NCI-H1417 (cell line): Measurements from ENCODE around the gene NKAIN2.
A peak's percentile ranks its signal among the peaks of the same experiment; 100 is the strongest.

Experiments used
- DNase-seq, 3 experiments: peaks; one replicate each; lab custom pipeline; 2025; lab: John Stamatoyannopoulos, UW

Gene NKAIN2

DNA sequence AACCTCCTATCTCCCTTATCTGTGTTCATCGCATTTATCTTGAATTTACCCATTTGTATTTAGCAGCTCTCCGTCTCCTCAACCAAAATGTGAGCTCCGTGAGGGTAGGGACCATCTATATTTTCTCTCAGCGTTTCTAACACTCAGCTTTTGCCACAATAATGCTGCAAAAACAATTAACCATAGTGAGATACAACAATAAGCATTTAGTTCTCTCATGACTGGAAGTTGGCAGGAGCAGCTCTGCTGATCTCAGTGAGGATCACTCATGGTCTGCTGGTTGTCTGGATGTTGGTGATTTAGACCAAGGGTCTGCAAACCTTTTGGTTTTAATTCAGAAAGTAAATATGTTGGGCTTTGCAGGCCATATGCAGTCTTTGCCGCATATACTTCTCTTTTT lies 763.7 kb downstream of the NKAIN2 start:
- no peak for DNase-seq

DNA sequence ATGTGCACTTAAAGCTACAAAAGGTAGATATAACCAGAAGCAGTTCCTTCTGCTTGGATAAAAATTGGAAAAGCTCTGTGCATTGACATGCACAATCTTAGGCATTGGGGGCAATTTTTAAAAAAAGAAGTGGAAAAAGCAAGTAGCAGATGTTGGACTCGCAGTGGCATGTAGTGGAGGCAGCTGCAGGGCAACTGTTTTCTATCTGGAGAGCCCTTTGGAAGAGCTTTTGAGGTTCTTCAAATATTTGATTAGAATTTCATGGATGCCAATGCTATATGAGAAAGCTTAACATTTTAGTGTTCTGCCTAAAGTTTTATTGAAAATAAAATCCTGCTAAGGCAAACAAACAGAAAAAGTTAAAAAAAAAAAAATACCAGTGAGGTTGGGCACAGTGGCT lies 770.3 kb downstream of the NKAIN2 start:
- DNase-seq: peak in 2 of 3 experiments; percentile 22 to 90

DNA sequence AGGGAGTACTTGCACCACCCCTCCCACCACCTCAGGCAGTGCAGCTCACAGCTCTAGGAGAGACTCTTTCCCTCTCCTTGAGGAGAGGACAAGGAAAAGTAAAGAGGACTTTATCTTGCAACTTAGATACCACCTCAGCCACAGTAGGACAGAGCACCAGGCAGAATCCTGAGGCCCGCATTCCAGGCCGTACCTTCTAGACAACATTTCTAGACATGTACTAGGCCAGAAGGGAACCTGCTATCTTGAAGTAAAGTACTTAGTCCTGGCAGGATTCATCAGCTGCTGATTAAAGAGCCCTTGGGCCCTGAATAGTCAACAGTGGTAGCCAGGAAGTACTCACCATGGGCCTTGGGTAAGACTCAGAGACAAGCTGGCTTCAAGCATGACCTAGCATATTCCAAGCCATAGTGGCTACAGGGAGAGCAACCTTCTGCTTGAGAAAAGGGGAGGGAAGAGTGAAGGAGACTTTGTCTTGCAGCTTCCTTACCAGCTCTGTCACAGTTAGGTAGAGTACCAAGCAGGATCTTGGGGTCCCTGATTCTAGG lies 774.1 kb downstream of the NKAIN2 start:
- DNase-seq: no peak

- peak in 1 of 3 experiments; percentile 21 for DNase-seq
These were observed 786.3 kb downstream of the NKAIN2 start for GRCh38 chr6:124590001-124590400.

GRCh38 chr6:124599656-124600055 lies 796.0 kb downstream of the NKAIN2 start:
- DNase-seq: peak in 1 of 3 experiments; percentile 95

- DNase-seq: peak in 2 of 3 experiments; percentile 1 to 53
These were observed 801.1 kb downstream of the NKAIN2 start for GRCh38 chr6:124604719-124605118.

DNA sequence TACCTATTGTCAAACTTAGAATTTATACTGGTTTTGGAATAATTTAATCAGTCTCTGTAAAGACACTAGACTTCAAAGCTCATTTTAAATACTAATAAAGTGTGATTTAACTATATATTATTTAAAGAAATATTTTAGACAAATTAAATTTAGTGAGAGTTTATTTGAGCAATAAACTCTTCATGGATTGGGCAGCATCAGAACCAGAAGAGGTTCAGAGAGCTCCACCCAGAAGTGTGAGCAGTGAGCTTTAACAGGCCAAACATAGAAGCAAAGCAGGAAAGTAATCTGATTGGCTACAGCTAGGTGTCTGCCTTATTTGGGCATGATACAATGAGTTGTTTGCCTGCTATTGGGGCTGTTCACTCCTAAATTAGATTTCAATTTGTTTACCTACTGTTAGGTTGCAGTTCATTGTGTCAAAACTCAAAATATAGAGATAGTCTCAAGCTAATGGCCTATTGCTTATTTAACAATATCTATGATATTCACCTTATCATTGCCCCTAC lies 803.5 kb downstream of the NKAIN2 start:
- DNase-seq: no peak

- no peak for DNase-seq
These were observed 809.4 kb downstream of the NKAIN2 start for GRCh38 chr6:124613031-124613430.

- DNase-seq: no peak
These were observed 818.7 kb downstream of the NKAIN2 start for GRCh38 chr6:124622351-124622750.

DNA sequence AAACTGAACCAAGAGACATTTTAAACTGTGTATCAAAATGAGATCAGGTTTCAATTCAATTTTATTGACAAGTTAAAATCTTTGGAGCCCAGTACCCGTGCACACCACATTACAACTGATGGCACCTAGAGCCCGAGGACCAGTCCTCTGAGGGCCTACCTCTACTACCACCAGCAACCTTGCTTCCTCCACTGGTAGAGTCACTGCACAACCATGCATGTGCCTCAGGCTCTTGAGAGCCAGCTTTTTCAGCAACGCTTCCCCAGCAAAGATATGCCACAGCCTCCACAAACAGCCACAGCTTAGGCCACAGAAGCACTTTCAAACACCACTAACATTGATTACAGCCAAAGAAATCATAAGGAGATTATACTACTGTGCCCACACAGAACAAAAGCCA lies 830.0 kb downstream of the NKAIN2 start:
- no peak for DNase-seq

DNA sequence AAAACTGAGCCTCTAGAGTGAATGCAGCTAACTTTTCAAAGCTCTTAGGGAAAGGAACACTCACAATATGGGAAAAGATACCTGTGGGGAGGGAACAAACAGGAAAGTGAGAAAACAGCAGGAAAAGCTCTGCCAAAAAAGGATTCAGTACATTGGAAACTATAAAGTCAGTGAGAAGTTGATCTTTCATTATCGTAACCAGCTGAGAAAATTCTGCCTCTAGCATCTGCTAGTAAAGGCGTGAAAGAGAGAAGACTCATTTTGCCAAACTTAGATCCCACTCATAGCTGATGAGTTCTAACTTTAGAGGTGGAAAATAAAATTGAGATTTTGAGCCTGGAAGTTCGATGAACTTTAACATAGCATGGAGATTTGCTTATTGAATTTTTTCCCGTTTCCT lies 836.8 kb downstream of the NKAIN2 start:
- DNase-seq: no peak

DNA sequence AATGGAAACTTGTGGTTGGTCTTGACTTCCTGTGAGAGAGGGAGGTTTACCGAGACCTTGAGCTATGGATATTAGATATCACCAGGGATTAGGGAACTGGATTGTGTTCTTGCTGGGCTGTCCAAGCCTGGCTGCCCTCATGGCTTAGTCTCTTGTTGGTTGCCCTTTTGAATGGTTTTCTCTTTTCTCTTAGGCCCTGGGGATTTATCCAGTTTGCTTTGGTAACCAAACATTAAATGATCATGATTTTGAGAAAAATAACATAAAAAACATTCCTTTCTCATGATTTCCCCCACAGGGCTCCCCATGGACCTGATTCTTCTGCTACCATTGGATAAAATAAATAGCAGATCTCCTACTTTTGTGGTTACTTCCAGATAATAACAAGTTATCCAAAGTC lies 852.2 kb downstream of the NKAIN2 start:
- no peak for DNase-seq

GRCh38 chr6:124658053-124658452 lies 854.4 kb downstream of the NKAIN2 start:
- DNase-seq: no peak

DNA sequence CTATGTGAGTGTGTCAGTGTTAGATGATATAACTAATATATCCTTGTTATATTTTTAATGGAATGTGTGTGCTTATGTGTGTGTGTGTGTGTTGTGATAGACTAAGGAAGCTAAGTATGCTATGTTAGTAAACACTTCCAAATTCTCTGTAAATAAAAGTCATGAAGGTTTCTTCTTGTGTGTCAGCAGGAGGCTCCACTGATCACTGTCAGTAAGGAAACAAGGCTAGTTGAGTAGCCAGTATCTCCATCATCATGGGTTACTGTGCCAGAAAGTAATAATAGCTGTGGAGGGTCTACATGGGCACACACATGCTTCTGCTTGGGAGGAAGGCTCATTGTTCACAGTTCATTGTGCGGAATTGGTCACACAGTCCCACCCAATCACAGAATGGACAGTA lies 855.8 kb downstream of the NKAIN2 start:
- no peak for DNase-seq

DNA sequence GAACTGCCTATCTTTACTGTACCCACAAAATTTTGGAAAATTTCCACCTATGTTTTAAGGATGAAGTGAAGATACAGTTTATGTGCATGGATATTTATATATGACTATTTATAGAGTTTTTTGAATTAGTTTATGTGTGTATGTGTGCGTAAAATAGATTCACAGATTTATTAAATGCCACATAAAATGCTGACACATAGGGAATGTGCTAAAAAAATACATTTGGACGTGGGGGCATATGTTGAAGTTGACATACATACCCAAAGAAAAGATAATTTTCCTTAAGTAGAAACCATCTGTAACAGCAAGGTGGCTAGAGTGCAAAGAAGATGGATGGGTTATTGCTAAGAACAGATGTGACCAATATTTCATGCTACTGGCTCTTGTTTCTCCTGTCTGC lies 856.5 kb downstream of the NKAIN2 start:
- DNase-seq: no peak

DNA sequence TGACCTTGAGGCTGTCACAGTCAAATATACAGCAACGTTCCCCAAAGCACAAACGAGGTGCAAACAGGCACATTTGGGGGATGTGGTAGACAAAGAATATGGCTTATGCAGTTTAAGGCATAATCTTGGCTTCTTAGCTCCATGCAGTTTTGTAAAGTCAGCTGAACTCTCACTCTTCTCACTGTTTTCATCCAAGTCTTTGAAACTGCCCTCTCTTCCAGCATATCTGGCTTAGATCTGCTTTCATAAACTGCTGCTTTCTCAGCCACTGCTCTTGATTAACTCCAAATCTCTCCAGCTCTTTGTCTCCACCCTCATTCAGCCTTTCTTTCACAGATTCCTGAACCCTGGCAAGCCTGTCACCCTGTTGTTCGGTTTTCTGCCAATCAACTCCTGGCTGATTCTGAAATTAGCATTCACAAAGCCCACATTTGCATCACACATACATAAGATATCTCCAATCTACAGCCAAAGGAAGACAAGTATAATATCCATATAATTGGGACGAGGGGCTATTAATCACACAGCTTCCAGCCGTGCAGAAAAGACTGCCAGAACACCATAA lies 857.5 kb downstream of the NKAIN2 start:
- peak in 1 of 3 experiments; percentile 9 for DNase-seq

GRCh38 chr6:124668028-124668427 lies 864.4 kb downstream of the NKAIN2 start:
- no peak for DNase-seq

GRCh38 chr6:124669713-124670480 lies 866.2 kb downstream of the NKAIN2 start:
- no peak for DNase-seq

DNA sequence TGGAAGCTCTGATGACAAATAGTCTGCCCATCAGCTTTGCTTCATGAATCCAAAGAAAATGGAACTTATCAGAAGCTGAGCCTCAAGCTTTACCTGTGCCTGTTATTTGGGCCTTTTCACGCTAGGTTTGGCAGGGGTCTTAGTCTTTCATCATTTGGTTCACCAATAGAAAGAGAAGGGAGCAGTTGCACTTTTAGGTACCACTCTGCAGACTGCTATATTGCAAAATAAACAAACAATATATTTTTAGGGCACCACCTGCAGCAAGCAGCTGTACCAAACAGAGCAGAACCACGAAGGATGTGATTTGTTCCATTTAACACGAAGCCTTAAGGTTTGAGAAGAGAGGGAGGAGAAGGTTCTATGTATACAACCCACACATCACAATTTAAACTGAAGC lies 867.1 kb downstream of the NKAIN2 start:
- peak; percentile 61 to 85 (median 82) for DNase-seq

GRCh38 chr6:124671324-124671723 lies 867.7 kb downstream of the NKAIN2 start:
- DNase-seq: peak in 2 of 3 experiments; percentile 23 to 48

- DNase-seq: no peak
These were observed 870.4 kb downstream of the NKAIN2 start for GRCh38 chr6:124674042-124674441.

- no peak for DNase-seq
These were observed 872.4 kb downstream of the NKAIN2 start for GRCh38 chr6:124676033-124676432.

DNA sequence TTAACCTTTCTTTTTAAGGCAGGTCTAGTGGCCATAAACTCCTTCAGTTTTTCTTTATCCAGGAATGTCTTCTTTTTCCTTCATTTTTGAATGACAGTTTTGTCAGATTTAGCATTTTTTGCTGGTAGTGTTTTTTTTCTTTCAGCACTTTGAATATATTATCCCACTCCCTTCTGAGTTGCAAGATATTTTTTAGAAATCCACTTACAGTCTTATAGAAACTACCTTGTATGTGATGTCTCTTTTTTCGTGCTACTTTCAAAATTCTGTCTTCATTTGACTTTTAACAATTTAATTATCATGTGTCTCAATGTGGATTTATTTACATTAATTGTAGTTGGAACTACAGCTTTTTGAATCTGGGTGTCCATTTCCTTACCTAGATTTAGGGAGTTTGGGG lies 874.2 kb downstream of the NKAIN2 start:
- DNase-seq: no peak
